ENCODE results near the gene MRC1.

GRCh38 chr10:17958049-17958448 is 148.9 kb downstream of the MRC1 start:
- TF ChIP-seq, protein P1, sequence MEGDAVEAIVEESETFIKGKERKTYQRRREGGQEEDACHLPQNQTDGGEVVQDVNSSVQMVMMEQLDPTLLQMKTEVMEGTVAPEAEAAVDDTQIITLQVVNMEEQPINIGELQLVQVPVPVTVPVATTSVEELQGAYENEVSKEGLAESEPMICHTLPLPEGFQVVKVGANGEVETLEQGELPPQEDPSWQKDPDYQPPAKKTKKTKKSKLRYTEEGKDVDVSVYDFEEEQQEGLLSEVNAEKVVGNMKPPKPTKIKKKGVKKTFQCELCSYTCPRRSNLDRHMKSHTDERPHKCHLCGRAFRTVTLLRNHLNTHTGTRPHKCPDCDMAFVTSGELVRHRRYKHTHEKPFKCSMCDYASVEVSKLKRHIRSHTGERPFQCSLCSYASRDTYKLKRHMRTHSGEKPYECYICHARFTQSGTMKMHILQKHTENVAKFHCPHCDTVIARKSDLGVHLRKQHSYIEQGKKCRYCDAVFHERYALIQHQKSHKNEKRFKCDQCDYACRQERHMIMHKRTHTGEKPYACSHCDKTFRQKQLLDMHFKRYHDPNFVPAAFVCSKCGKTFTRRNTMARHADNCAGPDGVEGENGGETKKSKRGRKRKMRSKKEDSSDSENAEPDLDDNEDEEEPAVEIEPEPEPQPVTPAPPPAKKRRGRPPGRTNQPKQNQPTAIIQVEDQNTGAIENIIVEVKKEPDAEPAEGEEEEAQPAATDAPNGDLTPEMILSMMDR (IDR thresholded peaks at IDR 0.05; ENCODE audit: low read depth, low read length), result no peak
- TF ChIP-seq POLR2A (IDR thresholded peaks at IDR 0.05; ENCODE audit: extremely low read depth, insufficient read length) (no peak), MAX (IDR thresholded peaks at IDR 0.05; ENCODE audit: low read depth, low read length) (no peak), MYC (IDR thresholded peaks at IDR 0.05; ENCODE audit: low read depth, low read length) (no peak)

Data from NB4 (cell line).